NCI-H146 treated with DMSO at 0.1 percent for 48 hours (cell line): ENCODE data around the gene FAH.
"Not testable (repeated sequence)": the region's sequence is repeated elsewhere in the genome, so short reads cannot be mapped to it uniquely, and the experiment has no call there.

Experiments used
- DNase-seq: peaks from one replicate; lab custom pipeline; 2025; ENCODE audit not compliant: unreplicated experiment; lab: John Stamatoyannopoulos, UW

FAH gene

GRCh38 chr15:80152896-80153876 lies at the start of gene FAH:
TSS of gene FAH (plus strand) at chr15:80152999. CDS start at chr15:80153055, 56 bp downstream.
- peak; percentile 33 for DNase-seq

GRCh38 chr15:80105193-80105592 lies 47.6 kb upstream of the FAH start:
- DNase-seq: no peak

- DNase-seq: no peak
Measured at GRCh38 chr15:80105595-80105994, 47.2 kb upstream of the FAH start.

GRCh38 chr15:80106051-80106450 lies 46.7 kb upstream of the FAH start:
- no peak for DNase-seq

- DNase-seq: no peak
Measured at GRCh38 chr15:80107204-80107603, 45.6 kb upstream of the FAH start.

- DNase-seq: no peak
Measured at GRCh38 chr15:80107774-80108173, 45.0 kb upstream of the FAH start.

GRCh38 chr15:80109388-80109787 lies 43.4 kb upstream of the FAH start:
- DNase-seq: no peak

- DNase-seq: no peak
Measured at GRCh38 chr15:80110920-80111319, 41.9 kb upstream of the FAH start.

GRCh38 chr15:80114114-80114513 lies 38.7 kb upstream of the FAH start:
- DNase-seq: no peak

GRCh38 chr15:80115021-80115420 lies 37.8 kb upstream of the FAH start:
- DNase-seq: no peak

GRCh38 chr15:80118956-80119355 lies 33.8 kb upstream of the FAH start:
- DNase-seq: no peak

GRCh38 chr15:80120636-80121035 lies 32.2 kb upstream of the FAH start:
- no peak for DNase-seq

GRCh38 chr15:80121546-80121945 lies 31.3 kb upstream of the FAH start:
- DNase-seq: no peak

GRCh38 chr15:80123034-80123433 lies 29.8 kb upstream of the FAH start:
- DNase-seq: no peak

- DNase-seq: not testable (repeated sequence)
Measured at GRCh38 chr15:80127253-80127652, 25.5 kb upstream of the FAH start.

- no peak for DNase-seq
Measured at GRCh38 chr15:80127911-80128310, 24.9 kb upstream of the FAH start.

- DNase-seq: no peak
Measured at GRCh38 chr15:80132382-80132781, 20.4 kb upstream of the FAH start.

- DNase-seq: peak; percentile 16
Measured at GRCh38 chr15:80136854-80137253, 15.9 kb upstream of the FAH start.

- no peak for DNase-seq
Measured at GRCh38 chr15:80138961-80139360, 13.8 kb upstream of the FAH start.

GRCh38 chr15:80140909-80141308 lies 11.9 kb upstream of the FAH start:
- DNase-seq: no peak

- no peak for DNase-seq
Measured at GRCh38 chr15:80141916-80142598, 10.7 kb upstream of the FAH start.

- DNase-seq: no peak
Measured at GRCh38 chr15:80142646-80143045, 10.2 kb upstream of the FAH start.
